Measurements from ENCODE around the gene NPAT. TPM values are rescaled to one million over a fixed set of nuclear protein-coding genes. Genes with fewer than 3 reads are reported as not detected.
"Not testable (repeated sequence)": the region's sequence is repeated elsewhere in the genome, so short reads cannot be mapped to it uniquely, and the experiment has no call there.

The NPAT gene
- total RNA-seq, 1 experiment from 2014 or later, result 12.7 TPM

- DNase-seq (ENCODE audit: low read depth), result no peak
These were observed 67.8 kb downstream of the NPAT start for GRCh38 chr11:108154591-108154990.

- no peak for DNase-seq (ENCODE audit: low read depth)
These were observed 73.9 kb downstream of the NPAT start for GRCh38 chr11:108148556-108148955.

GRCh38 chr11:108147150-108147549 lies 75.3 kb downstream of the NPAT start:
- no peak for DNase-seq (ENCODE audit: low read depth)

- no peak for DNase-seq (ENCODE audit: low read depth)
These were observed 77.8 kb downstream of the NPAT start for GRCh38 chr11:108144615-108145014.

GRCh38 chr11:108142304-108142703 lies 80.1 kb downstream of the NPAT start:
- no peak for DNase-seq (ENCODE audit: low read depth)

- no peak for DNase-seq (ENCODE audit: low read depth)
These were observed 85.2 kb downstream of the NPAT start for GRCh38 chr11:108137212-108137611.

GRCh38 chr11:108135845-108136544 lies 86.4 kb downstream of the NPAT start:
- no peak for DNase-seq (ENCODE audit: low read depth)

- DNase-seq (ENCODE audit: low read depth), result not testable (repeated sequence)
These were observed 89.4 kb downstream of the NPAT start for GRCh38 chr11:108132993-108133538.

- no peak for DNase-seq (ENCODE audit: low read depth)
These were observed 90.4 kb downstream of the NPAT start for GRCh38 chr11:108131993-108132392.

GRCh38 chr11:108128772-108129171 lies 93.7 kb downstream of the NPAT start:
- DNase-seq (ENCODE audit: low read depth), result no peak

GRCh38 chr11:108125096-108125495 lies 97.3 kb downstream of the NPAT start:
- no peak for DNase-seq (ENCODE audit: low read depth)

GRCh38 chr11:108122166-108122628 lies 100.2 kb downstream of the NPAT start:
- peak; percentile 7 for DNase-seq (ENCODE audit: low read depth)

- DNase-seq (ENCODE audit: low read depth), result peak; percentile 95
These were observed 100.9 kb downstream of the NPAT start, which contains the start of gene ACAT1 for GRCh38 chr11:108121274-108122155. Gene ACAT1, plus strand, starts transcription at chr11:108121567. Its CDS starts 40 bp downstream, at chr11:108121607.

GRCh38 chr11:108120936-108121273 lies 101.5 kb downstream of the NPAT start:
- not testable (repeated sequence) for DNase-seq (ENCODE audit: low read depth)

- DNase-seq (ENCODE audit: low read depth), result peak; percentile 7
These were observed 104.6 kb downstream of the NPAT start for GRCh38 chr11:108117746-108118371.

- peak; percentile 88 for DNase-seq (ENCODE audit: low read depth)
These were observed 106.8 kb downstream of the NPAT start for GRCh38 chr11:108115500-108116140.

- DNase-seq (ENCODE audit: low read depth), result no peak
These were observed 110.4 kb downstream of the NPAT start for GRCh38 chr11:108112057-108112456.

GRCh38 chr11:108111126-108111525 lies 111.3 kb downstream of the NPAT start:
- no peak for DNase-seq (ENCODE audit: low read depth)

Data from Daoy (cell line).